22Rv1 (cell line): Measurements from ENCODE around the gene HLCS.

ENCODE experiments used
- CTCF ChIP-seq: fragments of 450-650 bp; IDR thresholded peaks from 2 replicates; pipeline ENCODE4 v1.5.1; 2017; ENCODE audit warnings: mild to moderate bottlenecking
- ZFX ChIP-seq: fragments of 450-650 bp; IDR thresholded peaks from 2 replicates; pipeline ENCODE4 v1.6.1; 2017; ENCODE audit warnings: antibody characterized with exemption, borderline replicate concordance

- no peak for TF ChIP-seq CTCF
- TF ChIP-seq ZFX = no peak
Measured at GRCh38 chr21:36922861-36923260, 43.6 kb downstream of the HLCS start.
